Measurements from ENCODE around the gene KARS1. TPM values are rescaled to one million over a fixed set of nuclear protein-coding genes. Genes with fewer than 3 reads are reported as not detected.

The KARS1 gene
- total RNA-seq, 1 experiment from 2014 or later: 196 TPM

DNA sequence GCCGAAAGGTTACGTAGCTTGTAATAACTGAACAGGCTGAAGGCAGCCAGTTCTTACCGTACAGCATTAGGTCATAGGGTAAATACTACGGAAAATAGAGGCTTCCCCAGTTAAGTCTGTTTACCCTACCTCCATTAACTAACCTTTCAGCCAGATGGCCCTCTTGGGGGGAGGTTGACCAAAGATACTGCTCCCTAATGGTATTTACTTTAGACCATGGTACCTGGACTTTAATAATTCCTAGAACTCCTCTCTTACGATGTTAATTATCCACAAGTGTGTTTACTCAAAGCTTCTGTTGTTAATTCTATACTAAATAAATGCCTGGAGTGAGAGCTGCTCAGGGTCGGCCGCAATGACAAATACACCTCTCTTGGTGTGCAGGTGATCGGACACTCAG, 14.6 kb downstream of the KARS1 start (continued):
- TF ChIP-seq, protein P1, sequence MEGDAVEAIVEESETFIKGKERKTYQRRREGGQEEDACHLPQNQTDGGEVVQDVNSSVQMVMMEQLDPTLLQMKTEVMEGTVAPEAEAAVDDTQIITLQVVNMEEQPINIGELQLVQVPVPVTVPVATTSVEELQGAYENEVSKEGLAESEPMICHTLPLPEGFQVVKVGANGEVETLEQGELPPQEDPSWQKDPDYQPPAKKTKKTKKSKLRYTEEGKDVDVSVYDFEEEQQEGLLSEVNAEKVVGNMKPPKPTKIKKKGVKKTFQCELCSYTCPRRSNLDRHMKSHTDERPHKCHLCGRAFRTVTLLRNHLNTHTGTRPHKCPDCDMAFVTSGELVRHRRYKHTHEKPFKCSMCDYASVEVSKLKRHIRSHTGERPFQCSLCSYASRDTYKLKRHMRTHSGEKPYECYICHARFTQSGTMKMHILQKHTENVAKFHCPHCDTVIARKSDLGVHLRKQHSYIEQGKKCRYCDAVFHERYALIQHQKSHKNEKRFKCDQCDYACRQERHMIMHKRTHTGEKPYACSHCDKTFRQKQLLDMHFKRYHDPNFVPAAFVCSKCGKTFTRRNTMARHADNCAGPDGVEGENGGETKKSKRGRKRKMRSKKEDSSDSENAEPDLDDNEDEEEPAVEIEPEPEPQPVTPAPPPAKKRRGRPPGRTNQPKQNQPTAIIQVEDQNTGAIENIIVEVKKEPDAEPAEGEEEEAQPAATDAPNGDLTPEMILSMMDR (IDR thresholded peaks at IDR 0.05 in 2 of 3, conservative IDR thresholded peaks at IDR 0.05 in 1 of 3; ENCODE audit: borderline replicate concordance in 1 of 3, insufficient read depth in 1 of 3, low read depth in 2 of 3, low read length in 2 of 3): no peak
- TF ChIP-seq JUND (IDR thresholded peaks at IDR 0.05): no peak
- TF ChIP-seq ZNF274 (IDR thresholded peaks at IDR 0.05; ENCODE audit: low read depth, low read length): no peak
- no peak for TF ChIP-seq EGR1 (IDR thresholded peaks at IDR 0.05; ENCODE audit: low read depth)
- TF ChIP-seq CEBPB (IDR thresholded peaks at IDR 0.05; ENCODE audit: low read depth): no peak
- no peak for TF ChIP-seq CBX3 (IDR thresholded peaks at IDR 0.05; ENCODE audit: low read depth)
- TF ChIP-seq YY1 (IDR thresholded peaks at IDR 0.05; ENCODE audit: extremely low read depth, insufficient replicate concordance, low read depth, low read length): no peak
- TF ChIP-seq ELF1 (IDR thresholded peaks at IDR 0.05; ENCODE audit: borderline replicate concordance, low read depth): no peak

DNA sequence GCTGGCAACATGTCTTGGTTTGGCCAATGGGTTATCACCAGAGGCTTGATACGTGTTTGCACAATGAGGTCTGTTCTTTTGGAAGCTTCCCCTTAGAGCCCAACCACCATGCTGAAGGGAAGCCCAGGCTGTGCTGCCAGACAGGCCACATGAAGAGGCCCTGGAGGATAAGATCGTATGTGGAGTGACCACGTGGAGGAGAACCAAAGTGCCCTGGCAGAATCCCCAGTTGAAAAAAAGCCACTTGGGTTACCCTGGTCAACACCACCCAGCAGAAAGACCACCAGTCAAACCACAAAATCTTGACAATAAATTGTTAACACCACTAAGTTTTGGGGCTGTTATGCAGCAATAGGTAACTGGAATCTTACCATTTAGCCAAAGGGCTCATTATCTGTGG, 17.4 kb downstream of the KARS1 start:
- ATAC-seq (no peak), DNase-seq (ENCODE audit: low read depth, low spot score) (no peak)
- peaks cover 3% of the 10 kb centered on the region; the same call in 1 of the 2 replicates for H3K79me2 ChIP-seq (ENCODE audit: insufficient read depth, low read length)
- H3K36me3 ChIP-seq (ENCODE audit: control insufficient read depth in 1 of 2, insufficient read depth in 2 of 2, low read length in 2 of 2): peaks cover 51 to 79% of the 10 kb centered on the region in 2 experiments
- no peak overlapping the region for H2AFZ ChIP-seq (ENCODE audit: low read depth, low read length, poor library complexity, severe bottlenecking)
- H3K27ac ChIP-seq (ENCODE audit: low read depth, low read length): no peak overlapping the region
- H4K20me1 ChIP-seq (ENCODE audit: insufficient read depth): 0 out of 2 replicates have a peak, but pooled peaks cover 5% of the 10 kb centered on the region
- ChIA-PET RAD21 (ENCODE audit: low non-redundant PET in 1 of 2, low total read pairs in 2 of 2, uncharacterized antibody in 2 of 2, unreplicated experiment in 2 of 2) (no interaction called here), CTCF (no interaction called here), POLR2A (no interaction called here)
- no peaks in the 10 kb centered on the region for H3K4me1 ChIP-seq (ENCODE audit: control insufficient read depth in 1 of 2, insufficient read depth in 2 of 2, low read length in 2 of 2)
- H3K27me3 ChIP-seq (ENCODE audit: insufficient read depth, low read length): no peaks in the 10 kb centered on the region
- TF ChIP-seq, protein P2, sequence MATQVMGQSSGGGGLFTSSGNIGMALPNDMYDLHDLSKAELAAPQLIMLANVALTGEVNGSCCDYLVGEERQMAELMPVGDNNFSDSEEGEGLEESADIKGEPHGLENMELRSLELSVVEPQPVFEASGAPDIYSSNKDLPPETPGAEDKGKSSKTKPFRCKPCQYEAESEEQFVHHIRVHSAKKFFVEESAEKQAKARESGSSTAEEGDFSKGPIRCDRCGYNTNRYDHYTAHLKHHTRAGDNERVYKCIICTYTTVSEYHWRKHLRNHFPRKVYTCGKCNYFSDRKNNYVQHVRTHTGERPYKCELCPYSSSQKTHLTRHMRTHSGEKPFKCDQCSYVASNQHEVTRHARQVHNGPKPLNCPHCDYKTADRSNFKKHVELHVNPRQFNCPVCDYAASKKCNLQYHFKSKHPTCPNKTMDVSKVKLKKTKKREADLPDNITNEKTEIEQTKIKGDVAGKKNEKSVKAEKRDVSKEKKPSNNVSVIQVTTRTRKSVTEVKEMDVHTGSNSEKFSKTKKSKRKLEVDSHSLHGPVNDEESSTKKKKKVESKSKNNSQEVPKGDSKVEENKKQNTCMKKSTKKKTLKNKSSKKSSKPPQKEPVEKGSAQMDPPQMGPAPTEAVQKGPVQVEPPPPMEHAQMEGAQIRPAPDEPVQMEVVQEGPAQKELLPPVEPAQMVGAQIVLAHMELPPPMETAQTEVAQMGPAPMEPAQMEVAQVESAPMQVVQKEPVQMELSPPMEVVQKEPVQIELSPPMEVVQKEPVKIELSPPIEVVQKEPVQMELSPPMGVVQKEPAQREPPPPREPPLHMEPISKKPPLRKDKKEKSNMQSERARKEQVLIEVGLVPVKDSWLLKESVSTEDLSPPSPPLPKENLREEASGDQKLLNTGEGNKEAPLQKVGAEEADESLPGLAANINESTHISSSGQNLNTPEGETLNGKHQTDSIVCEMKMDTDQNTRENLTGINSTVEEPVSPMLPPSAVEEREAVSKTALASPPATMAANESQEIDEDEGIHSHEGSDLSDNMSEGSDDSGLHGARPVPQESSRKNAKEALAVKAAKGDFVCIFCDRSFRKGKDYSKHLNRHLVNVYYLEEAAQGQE (IDR thresholded peaks at IDR 0.05; ENCODE audit: low read depth): no peak
- TF ChIP-seq SP1 (IDR thresholded peaks at IDR 0.05; ENCODE audit: low read depth): no peak
- no peak for TF ChIP-seq EZH2 (IDR thresholded peaks at IDR 0.05)
- TF ChIP-seq, protein P3, sequence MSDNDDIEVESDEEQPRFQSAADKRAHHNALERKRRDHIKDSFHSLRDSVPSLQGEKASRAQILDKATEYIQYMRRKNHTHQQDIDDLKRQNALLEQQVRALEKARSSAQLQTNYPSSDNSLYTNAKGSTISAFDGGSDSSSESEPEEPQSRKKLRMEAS (IDR thresholded peaks at IDR 0.05): no peak
- BruUV-seq (replicated peaks): no TSS peak
- no peaks in the 10 kb centered on the region for H3K9me3 ChIP-seq (ENCODE audit: control insufficient read depth in 1 of 2, insufficient read depth in 1 of 2, low read depth in 1 of 2, low read length in 2 of 2)
- no peak overlapping the region for H3K4me3 ChIP-seq (replicated peaks in 1 of 2; ENCODE audit: low read depth in 1 of 2, low read length in 2 of 2)
- no peak overlapping the region for H3K9ac ChIP-seq (ENCODE audit: low read length)
- intact Hi-C loops (cut with micrococcal nuclease): no loop called here
- H3K9me2 ChIP-seq (ENCODE audit: insufficient read depth): no peaks in the 10 kb centered on the region
- H3K4me2 ChIP-seq (ENCODE audit: low read length): no peak overlapping the region

All from HCT116 (cell line).